Endodermal cell (in vitro differentiated cells): ENCODE measurements around the gene UBASH3B. TPM values are rescaled to one million over a fixed set of nuclear protein-coding genes. Genes with fewer than 3 reads are reported as not detected.

Experiments used
- DNase-seq: peaks from one replicate; pipeline ENCODE4 v3.0.0-alpha.2; 2017
- H3K27ac ChIP-seq: 2 replicates; pipeline ENCODE4 v1.5.1; 2013; ENCODE audit warnings: mild to moderate bottlenecking, low read depth, low read length, moderate library complexity
- H3K27me3 ChIP-seq: 2 replicates; pipeline ENCODE4 v1.6.1; 2013; ENCODE audit warnings: mild to moderate bottlenecking, low read length, moderate library complexity; ENCODE audit not compliant: insufficient read depth, control insufficient read depth, poor library complexity, severe bottlenecking
- H3K36me3 ChIP-seq: 2 replicates; pipeline ENCODE4 v1.7.0; 2013; ENCODE audit warnings: mild to moderate bottlenecking, low read length, moderate library complexity; ENCODE audit not compliant: control insufficient read depth, insufficient read depth
- H3K4me1 ChIP-seq: one replicate; pipeline ENCODE4 v1.7.0; 2013; ENCODE audit warnings: low read length; ENCODE audit not compliant: control insufficient read depth, insufficient read depth
- H3K4me3 ChIP-seq: 2 replicates; pipeline ENCODE4 v1.5.1; 2013; ENCODE audit warnings: mild to moderate bottlenecking, low read length, moderate library complexity
- H3K9ac ChIP-seq: 2 replicates; pipeline ENCODE4 v1.6.1; 2013; ENCODE audit warnings: mild to moderate bottlenecking, low read length, moderate library complexity; ENCODE audit not compliant: poor library complexity, severe bottlenecking; ENCODE audit errors: extremely low read depth
- H3K9me3 ChIP-seq: 2 replicates; pipeline ENCODE4 v1.6.1; 2013; ENCODE audit warnings: mild to moderate bottlenecking, low read length, moderate library complexity; ENCODE audit not compliant: control insufficient read depth
- H3K27ac Mint-ChIP-seq: 2 replicates; pipeline ENCODE4 v1.8.0; 2020; ENCODE audit warnings: mixed read lengths
- H3K27me3 Mint-ChIP-seq: 2 replicates; pipeline ENCODE4 v1.8.0; 2021; ENCODE audit warnings: mild to moderate bottlenecking, mixed read lengths; ENCODE audit not compliant: insufficient read depth
- H3K36me3 Mint-ChIP-seq: 2 replicates; pipeline ENCODE4 v1.8.0; 2020; ENCODE audit warnings: low read depth, mixed read lengths
- H3K4me1 Mint-ChIP-seq: 2 replicates; pipeline ENCODE4 v1.8.0; 2020; ENCODE audit warnings: mixed read lengths
- H3K4me3 Mint-ChIP-seq: 2 replicates; pipeline ENCODE4 v1.8.0; 2020; ENCODE audit warnings: mild to moderate bottlenecking, moderate library complexity, mixed read lengths
- H3K9me3 Mint-ChIP-seq: 2 replicates; pipeline ENCODE4 v1.8.0; 2020; ENCODE audit warnings: mild to moderate bottlenecking, mixed read lengths
- CTCF ChIP-seq: fragments of 200-600 bp; sonication (generic); conservative IDR thresholded peaks from 2 replicates; pipeline ENCODE4 v1.5.0; 2021; ENCODE audit warnings: antibody characterized with exemption, mild to moderate bottlenecking
- WGBS, 2 experiments: methylation state at CpG; one replicate each; pipeline versions ENCODE4 v1.1.5 to v1.1.7; 2013; ENCODE audit warnings: missing lambda C conversion rate in 2 of 2, mixed read lengths in 1 of 2; ENCODE audit not compliant: insufficient coverage in 1 of 2, insufficient read length in 1 of 2; 5-methylcytosine and 5-hydroxymethylcytosine counted together
- total RNA-seq, 2 donors: library from RNA; stranded (reverse); fragmentation: NEBNext Ultra II Directional in 1 of 2; extraction: Animal tissue kit (Norgen Biotek cat#: 25700) in 1 of 2; gene quantifications; 2 replicates in 1 of 2; 3 replicates in 1 of 2; pipeline ENCODE4 v1.2.1, GENCODE V29; 2021

The UBASH3B gene
- total RNA-seq, 2 donors from 2014 or later = 6.0 to 9.0 TPM

GRCh38 chr11:122690801-122691548 is 35.5 kb downstream of the UBASH3B start:
- no peaks in the 10 kb centered on the region for H3K27me3 Mint-ChIP-seq
- 87 to 90% methylated on average over 12 to 14 of the region's 14 CpGs for WGBS, 2 experiments
- TF ChIP-seq CTCF = no peak
- Histone ChIP-seq H3K9ac (no peak overlapping the region), H3K36me3 (no peaks in the 10 kb centered on the region), H3K4me1 (no peaks in the 10 kb centered on the region), H3K27ac (peak overlapping the region; percentile 73), H3K27me3 (no peaks in the 10 kb centered on the region), H3K9me3 (no peaks in the 10 kb centered on the region), H3K4me3 (no peak overlapping the region)
- no peaks in the 10 kb centered on the region for H3K9me3 Mint-ChIP-seq
- H3K36me3 Mint-ChIP-seq = no peaks in the 10 kb centered on the region
- no peak overlapping the region for H3K27ac Mint-ChIP-seq
- peaks cover 5% of the 10 kb centered on the region for H3K4me1 Mint-ChIP-seq
- no peak overlapping the region for H3K4me3 Mint-ChIP-seq
- no peak for DNase-seq

GRCh38 chr11:122691549-122692150 is 36.1 kb downstream of the UBASH3B start:
- H3K4me3 Mint-ChIP-seq = no peak overlapping the region
- peak overlapping the region; percentile 73 for H3K27ac ChIP-seq
- no peaks in the 10 kb centered on the region for H3K9me3 ChIP-seq

GRCh38 chr11:122692444-122692843 is 36.9 kb downstream of the UBASH3B start:
- WGBS, 2 experiments = 41 to 83% methylated on average over 3 to 6 of the region's 6 CpGs
- no peak overlapping the region for H3K4me3 Mint-ChIP-seq
- no peaks in the 10 kb centered on the region for H3K27me3 ChIP-seq
- no peak overlapping the region for H3K27ac ChIP-seq
- no peak overlapping the region for H3K4me3 ChIP-seq
- no peak for TF ChIP-seq CTCF
- no peak overlapping the region for H3K9ac ChIP-seq
- no peaks in the 10 kb centered on the region for H3K9me3 Mint-ChIP-seq
- no peaks in the 10 kb centered on the region for H3K9me3 ChIP-seq
- peak; percentile 63 for DNase-seq
- no peaks in the 10 kb centered on the region for H3K36me3 ChIP-seq
- no peaks in the 10 kb centered on the region for H3K27me3 Mint-ChIP-seq
- peaks cover 5% of the 10 kb centered on the region for H3K4me1 Mint-ChIP-seq
- H3K4me1 ChIP-seq = no peaks in the 10 kb centered on the region
- H3K27ac Mint-ChIP-seq = peak overlapping the region; percentile 22
- H3K36me3 Mint-ChIP-seq = no peaks in the 10 kb centered on the region

More at GRCh38 chr11:122691549-122692150, 36.1 kb downstream of the UBASH3B start:
- H3K4me3 ChIP-seq = no peak overlapping the region
- no peaks in the 10 kb centered on the region for H3K27me3 Mint-ChIP-seq
- no peaks in the 10 kb centered on the region for H3K9me3 Mint-ChIP-seq
- 90 to 95% methylated on average over 3 to 4 of the region's 4 CpGs for WGBS, 2 experiments
- DNase-seq = no peak
- no peaks in the 10 kb centered on the region for H3K36me3 ChIP-seq
- no peaks in the 10 kb centered on the region for H3K27me3 ChIP-seq
- peak overlapping the region; percentile 38 for H3K27ac Mint-ChIP-seq
- no peak for TF ChIP-seq CTCF
- no peaks in the 10 kb centered on the region for H3K36me3 Mint-ChIP-seq
- no peak overlapping the region for H3K9ac ChIP-seq
- no peaks in the 10 kb centered on the region for H3K4me1 ChIP-seq
- peaks cover 5% of the 10 kb centered on the region for H3K4me1 Mint-ChIP-seq
